Natural killer cell (primary cell): ENCODE data around the gene C16orf78. TPM values are rescaled to one million over a fixed set of nuclear protein-coding genes. Genes with fewer than 3 reads are reported as not detected.

ENCODE experiments used
- ATAC-seq, 3 donors: fragments of 150-1000 bp in 2 of 3; fragments of 200-7000 bp in 1 of 3; cut with Tn5 transposase; 1 replicate in 1 of 3; 2 replicates in 2 of 3; pipeline ENCODE4 v1.10.0; 2021; ENCODE audit warnings: mild to moderate bottlenecking in 2 of 3, moderate library complexity in 2 of 3
- DNase-seq, 2 donors: peaks; one replicate each; pipeline versions ENCODE4 v3.0.0 to v3.0.0-alpha.2; 2013 to 2021; ENCODE audit warnings: mixed read lengths in 1 of 2
- H3K27ac ChIP-seq: one replicate; pipeline ENCODE4 v1.5.1; 2013; ENCODE audit warnings: mild to moderate bottlenecking, low read length
- H3K27me3 ChIP-seq: one replicate; pipeline ENCODE4 v1.6.1; 2013; ENCODE audit warnings: low read length; ENCODE audit not compliant: control insufficient read depth, insufficient read depth
- H3K36me3 ChIP-seq: one replicate; pipeline ENCODE4 v1.6.1; 2013; ENCODE audit warnings: low read length; ENCODE audit not compliant: control insufficient read depth, insufficient read depth
- H3K4me1 ChIP-seq: one replicate; pipeline ENCODE4 v1.6.1; 2013; ENCODE audit warnings: low read length; ENCODE audit not compliant: control insufficient read depth, insufficient read depth
- H3K4me3 ChIP-seq: one replicate; pipeline ENCODE4 v1.5.1; 2013; ENCODE audit warnings: low read length
- H3K9me3 ChIP-seq: one replicate; pipeline ENCODE4 v1.6.1; 2013; ENCODE audit warnings: low read length; ENCODE audit not compliant: control insufficient read depth, insufficient read depth
- H3K27ac Mint-ChIP-seq, 2 donors: one replicate each; pipeline ENCODE4 v1.8.0; 2022; ENCODE audit warnings: mild to moderate bottlenecking in 2 of 2, mixed read lengths in 2 of 2, moderate library complexity in 1 of 2
- H3K27me3 Mint-ChIP-seq, 2 donors: one replicate each; pipeline ENCODE4 v1.8.0; 2022; ENCODE audit warnings: low read depth in 2 of 2, mixed read lengths in 2 of 2
- H3K36me3 Mint-ChIP-seq: one replicate; pipeline ENCODE4 v1.8.0; 2022; ENCODE audit warnings: mixed read lengths
- H3K4me1 Mint-ChIP-seq, 2 donors: one replicate each; pipeline ENCODE4 v1.8.0; 2022; ENCODE audit warnings: mixed read lengths in 2 of 2
- H3K4me3 Mint-ChIP-seq: one replicate; pipeline ENCODE4 v1.8.0; 2022; ENCODE audit warnings: mild to moderate bottlenecking, moderate library complexity, mixed read lengths
- H3K9me3 Mint-ChIP-seq, 2 donors: one replicate each; pipeline ENCODE4 v1.8.0; 2022; ENCODE audit warnings: mixed read lengths in 2 of 2
- CTCF ChIP-seq: fragments of 200-600 bp; IDR thresholded peaks from one replicate; pipeline ENCODE4 v1.8.0; 2022; ENCODE audit warnings: antibody characterized with exemption
- WGBS: methylation state at CpG from one replicate; pipeline ENCODE4 v1.1.7; 2013; ENCODE audit warnings: missing lambda C conversion rate; ENCODE audit not compliant: insufficient coverage; 5-methylcytosine and 5-hydroxymethylcytosine counted together
- intact Hi-C: fragments of 100-400 bp; cut with micrococcal nuclease; formaldehyde crosslinking; loops from one replicate; pipeline ENCODE4 v1.14.2; 2022
- total RNA-seq, 4 donors: library from RNA; stranded (reverse); fragments of 120-200 nt in 1 of 4; gene quantifications; one replicate each; pipeline versions ENCODE4 v1.2.3 to v1.2.4, GENCODE V29; 2013 to 2022

C16orf78 gene
- total RNA-seq, 3 donors from 2014 or later (not counting 1 experiment from before 2014, with no cell fraction given) = not detected

- Mint-ChIP-seq H3K4me1 (peaks cover 0 to 6% of the 10 kb centered on the region in 2 donors), H3K27me3 (peaks cover 0 to 3% of the 10 kb centered on the region in 2 donors), H3K9me3 (no peaks in the 10 kb centered on the region), H3K27ac (no peak overlapping the region), H3K36me3 (no peaks in the 10 kb centered on the region), H3K4me3 (no peak overlapping the region)
- H3K9me3 ChIP-seq = no peaks in the 10 kb centered on the region
- 70% methylated on average over 6 of the region's 6 CpGs for WGBS
- intact Hi-C loops = no loop called here
- H3K36me3 ChIP-seq = no peaks in the 10 kb centered on the region
- TF ChIP-seq CTCF = no peak
- no peak for ATAC-seq
- H3K4me3 ChIP-seq = no peak overlapping the region
- no peaks in the 10 kb centered on the region for H3K4me1 ChIP-seq
- DNase-seq = no peak
- no peaks in the 10 kb centered on the region for H3K27me3 ChIP-seq
- no peak overlapping the region for H3K27ac ChIP-seq
These were observed 18.6 kb upstream of the C16orf78 start for GRCh38 chr16:49354991-49355390.

GRCh38 chr16:49355933-49356665, 17.5 kb upstream of the C16orf78 start:
- WGBS = 80% methylated on average over 6 of the region's 6 CpGs
- H3K4me3 ChIP-seq = no peak overlapping the region
- Mint-ChIP-seq H3K4me1 (peaks cover 0 to under 1% of the 10 kb centered on the region in 2 donors), H3K4me3 (no peak overlapping the region), H3K9me3 (no peaks in the 10 kb centered on the region), H3K36me3 (no peaks in the 10 kb centered on the region), H3K27me3 (no peaks in the 10 kb centered on the region), H3K27ac (no peak overlapping the region)
- ATAC-seq (no peak), DNase-seq (no peak)
- H3K9me3 ChIP-seq = no peaks in the 10 kb centered on the region
- no peaks in the 10 kb centered on the region for H3K36me3 ChIP-seq
- no peak overlapping the region for H3K27ac ChIP-seq
- intact Hi-C loops = no loop called here
- TF ChIP-seq CTCF = no peak
- no peaks in the 10 kb centered on the region for H3K27me3 ChIP-seq
- H3K4me1 ChIP-seq = no peaks in the 10 kb centered on the region

- Mint-ChIP-seq H3K27me3 (no peaks in the 10 kb centered on the region), H3K27ac (no peak overlapping the region), H3K9me3 (no peaks in the 10 kb centered on the region), H3K4me1 (no peaks in the 10 kb centered on the region), H3K36me3 (no peaks in the 10 kb centered on the region), H3K4me3 (no peak overlapping the region)
- 76% methylated on average over 20 of the region's 20 CpGs for WGBS
- Histone ChIP-seq H3K4me3 (no peak overlapping the region), H3K4me1 (no peaks in the 10 kb centered on the region), H3K36me3 (no peaks in the 10 kb centered on the region), H3K27me3 (no peaks in the 10 kb centered on the region), H3K9me3 (no peaks in the 10 kb centered on the region), H3K27ac (no peak overlapping the region)
- intact Hi-C loops = no loop called here
- no peak for TF ChIP-seq CTCF
- DNase-seq = no peak
- ATAC-seq = no peak
These were observed 16.7 kb upstream of the C16orf78 start for GRCh38 chr16:49356728-49357488.
